ENCODE results near the gene PLOD3. TPM values are rescaled to one million over a fixed set of nuclear protein-coding genes. Genes with fewer than 3 reads are reported as not detected.
A peak's percentile ranks its signal among the peaks of the same experiment; 100 is the strongest.

The PLOD3 gene
- total and polyA plus RNA-seq, 9 of the 15 experiments (the other 6 are each of a cell fraction or from before 2014, with no cell fraction given): 2.8 to 101 (median 30.9) TPM

- TF ChIP-seq CREB5 (CRISPR knock-in tag; IDR thresholded peaks at IDR 0.05): no peak
Observed at GRCh38 chr7:101234636-101235035, 17.3 kb upstream of the PLOD3 start (continued).

DNA sequence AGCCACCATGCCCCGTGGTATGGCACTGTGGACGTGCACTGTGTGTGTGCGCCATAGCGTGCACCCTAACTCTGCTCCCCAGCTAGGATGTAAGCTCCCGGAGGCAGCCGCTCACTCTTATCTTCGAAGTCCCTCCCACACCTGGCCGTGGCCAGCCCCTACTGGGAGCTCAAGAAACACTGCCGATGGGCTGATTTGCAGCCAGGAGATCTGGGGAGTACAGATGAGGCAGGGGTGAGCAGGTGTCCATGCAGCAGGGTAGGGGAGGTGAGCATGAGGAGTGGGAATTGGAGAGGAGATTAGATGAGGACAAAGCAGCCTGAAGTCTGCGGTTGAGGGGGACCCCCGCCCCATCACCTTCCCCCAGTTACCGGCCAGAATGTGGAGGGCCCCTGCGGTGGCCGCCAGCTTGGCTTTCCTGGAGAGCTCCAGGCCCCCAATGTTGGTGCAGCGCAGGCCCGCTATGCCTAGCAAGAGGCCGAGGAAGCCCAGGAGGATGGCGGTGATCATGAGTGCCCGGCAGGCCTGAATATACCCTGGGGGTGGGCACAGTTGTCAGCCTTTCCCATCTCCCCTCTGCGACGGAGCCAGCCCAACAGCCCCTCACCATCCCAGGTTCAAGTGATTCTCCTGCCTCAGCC, 16.6 kb upstream of the PLOD3 start:
- POLR2A ChIA-PET: interaction anchor here (0.6 to 2.2 kb wide), 8 partner anchors 9 to 862 kb away, joined by 3 to 22 read pairs (median 3); partner anchors contain the start of gene ZNHIT1
- in situ Hi-C loops (cut with MboI): no loop called here
- peak; percentile 91 for TF ChIP-seq TCF3 (CRISPR knock-in tag; IDR thresholded peaks at IDR 0.05)
- TF ChIP-seq CTBP1 (IDR thresholded peaks at IDR 0.05; ENCODE audit: borderline replicate concordance): peak; percentile 77; the same call in 1 of the 2 replicates
- TF ChIP-seq NR2C1 (IDR thresholded peaks at IDR 0.05): no peak
- no peak for TF ChIP-seq NR2C1 (tag; IDR thresholded peaks at IDR 0.05)
- no peak for TF ChIP-seq ZNF282 (CRISPR knock-in tag; IDR thresholded peaks at IDR 0.05)
- no peak for TF ChIP-seq GTF2E2 (tag; IDR thresholded peaks at IDR 0.05)
- TF ChIP-seq HMBOX1 (IDR thresholded peaks at IDR 0.05): no peak
- TF ChIP-seq, protein P1, sequence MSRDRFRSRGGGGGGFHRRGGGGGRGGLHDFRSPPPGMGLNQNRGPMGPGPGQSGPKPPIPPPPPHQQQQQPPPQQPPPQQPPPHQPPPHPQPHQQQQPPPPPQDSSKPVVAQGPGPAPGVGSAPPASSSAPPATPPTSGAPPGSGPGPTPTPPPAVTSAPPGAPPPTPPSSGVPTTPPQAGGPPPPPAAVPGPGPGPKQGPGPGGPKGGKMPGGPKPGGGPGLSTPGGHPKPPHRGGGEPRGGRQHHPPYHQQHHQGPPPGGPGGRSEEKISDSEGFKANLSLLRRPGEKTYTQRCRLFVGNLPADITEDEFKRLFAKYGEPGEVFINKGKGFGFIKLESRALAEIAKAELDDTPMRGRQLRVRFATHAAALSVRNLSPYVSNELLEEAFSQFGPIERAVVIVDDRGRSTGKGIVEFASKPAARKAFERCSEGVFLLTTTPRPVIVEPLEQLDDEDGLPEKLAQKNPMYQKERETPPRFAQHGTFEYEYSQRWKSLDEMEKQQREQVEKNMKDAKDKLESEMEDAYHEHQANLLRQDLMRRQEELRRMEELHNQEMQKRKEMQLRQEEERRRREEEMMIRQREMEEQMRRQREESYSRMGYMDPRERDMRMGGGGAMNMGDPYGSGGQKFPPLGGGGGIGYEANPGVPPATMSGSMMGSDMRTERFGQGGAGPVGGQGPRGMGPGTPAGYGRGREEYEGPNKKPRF (IDR thresholded peaks at IDR 0.05; ENCODE audit: low read depth, low read length): no peak
- TF ChIP-seq POU5F1 (IDR thresholded peaks at IDR 0.05; ENCODE audit: borderline replicate concordance, low read depth, low read length, partially characterized antibody): no peak
- no peak for TF ChIP-seq WHSC1 (IDR thresholded peaks at IDR 0.05; ENCODE audit: low read length)
- TF ChIP-seq MEF2D (tag; conservative IDR thresholded peaks at IDR 0.05; ENCODE audit: low read depth): no peak
- no peak for TF ChIP-seq STAG1 (CRISPR knock-in tag; IDR thresholded peaks at IDR 0.05; ENCODE audit: borderline replicate concordance)
- no peak for TF ChIP-seq TOE1 (IDR thresholded peaks at IDR 0.05; ENCODE audit: borderline replicate concordance)
- TF ChIP-seq TOE1 (CRISPR knock-in tag; IDR thresholded peaks at IDR 0.05; ENCODE audit: borderline replicate concordance, low read depth): no peak
- TF ChIP-seq PHF8 (IDR thresholded peaks at IDR 0.05; ENCODE audit: borderline replicate concordance, low read length): no peak
- no peak for TF ChIP-seq RFX7 (CRISPR knock-in tag; IDR thresholded peaks at IDR 0.05)
- TF ChIP-seq ZBED1 (IDR thresholded peaks at IDR 0.05): no peak

More for the DNA sequence above, 16.6 kb upstream of the PLOD3 start:
- Histone ChIP-seq H3K9ac (ENCODE audit: insufficient read depth in 1 of 2, low read depth in 2 of 2, low read length in 2 of 2) (peak overlapping the region in 1 of 2 experiments; percentile 85; a peak in 2 of 4 replicates), H3K36me3 (ENCODE audit: control insufficient read depth, insufficient read depth, low read length) (peaks cover 26% of the 10 kb centered on the region; the same call in 2 of the 3 replicates), H3K79me2 (ENCODE audit: control insufficient read depth, insufficient read depth, low read length) (no peaks in the 10 kb centered on the region), H3K4me3 (no peak overlapping the region), H3K4me2 (ENCODE audit: insufficient read depth, low read length) (peak overlapping the region; percentile 39), H3K27me3 (ENCODE audit: control insufficient read depth in 2 of 2, insufficient read depth in 2 of 2, low read length in 2 of 2) (no peaks in the 10 kb centered on the region), H4K20me1 (replicated peaks; ENCODE audit: control insufficient read depth, insufficient read depth, low read length) (no peaks in the 10 kb centered on the region), H2AFZ (ENCODE audit: low read depth, low read length) (no peak overlapping the region), H3K9me3 (replicated peaks; ENCODE audit: control insufficient read depth, insufficient read depth, low read depth, low read length) (no peaks in the 10 kb centered on the region), H3K27ac (ENCODE audit: extremely low read depth, low read depth, low read length) (0 out of 3 replicates have a peak overlapping the region, but pooled peaks have one; percentile 1), H3K4me1 (replicated peaks in 1 of 2; ENCODE audit: control insufficient read depth in 2 of 2, insufficient read depth in 2 of 2, low read length in 2 of 2) (peaks cover 19 to 67% of the 10 kb centered on the region in 2 experiments; a peak in 4 of 5 replicates), H3K9me1 (ENCODE audit: control insufficient read depth, insufficient read depth, low read length) (no peaks in the 10 kb centered on the region)
- FAIRE-seq (peak; percentile 96), DNase-seq (ENCODE audit: extremely low read depth in 1 of 4, low spot score in 3 of 4) (peak; percentile 76 to 93 (median 84)), ATAC-seq (peak; percentile 90)
- BruUV-seq (replicated peaks): no TSS peak
- WGBS (ENCODE audit: insufficient coverage, low coverage, missing lambda C conversion rate): 31% methylated on average over 19 of the region's 21 CpGs
- CTCF ChIA-PET (ENCODE audit: low intra/inter-chr PET ratio): no interaction called here
- intact Hi-C loops (cut with micrococcal nuclease): loop anchor here (2.0 kb wide), 1 partner anchor 49 kb away; no protein-coding TSS in a partner anchor

Data from K562 (cell line).